GM23338 (cell line): ENCODE results near the gene HSD17B11. TPM values are rescaled to one million over a fixed set of nuclear protein-coding genes. Genes with fewer than 3 reads are reported as not detected.
"Not testable (repeated sequence)": the region's sequence is repeated elsewhere in the genome, so short reads cannot be mapped to it uniquely, and the experiment has no call there.

Source experiments
- ATAC-seq: fragments of 200-7000 bp; cut with Tn5 transposase; 3 replicates; pipeline ENCODE4 v1.9.1; 2020
- DNase-seq: peaks from one replicate; pipeline ENCODE4 v3.0.0-alpha.2; 2015; ENCODE audit warnings: low spot score
- H2AFZ ChIP-seq: fragments of 200-600 bp; sonication (generic); 2 replicates; pipeline ENCODE4 v1.8.0; 2016; ENCODE audit warnings: antibody characterized with exemption, mild to moderate bottlenecking, moderate library complexity
- H3F3A ChIP-seq: fragments of 200-600 bp; sonication (generic); replicated peaks from 2 replicates; pipeline ENCODE4 v1.8.0; 2017; ENCODE audit warnings: antibody characterized with exemption, mixed run types, low read depth
- H3K27ac ChIP-seq: fragments of 200-600 bp; sonication (generic); 2 replicates; pipeline ENCODE4 v1.6.1; 2016; ENCODE audit warnings: low read depth
- H3K27me3 ChIP-seq: fragments of 200-600 bp; sonication (generic); 2 replicates; pipeline ENCODE4 v1.8.0; 2016; ENCODE audit warnings: mild to moderate bottlenecking, mixed run types, moderate library complexity; ENCODE audit not compliant: insufficient read depth
- H3K36me3 ChIP-seq: fragments of 200-600 bp; sonication (generic); 2 replicates; pipeline ENCODE4 v1.8.0; 2016; ENCODE audit warnings: mild to moderate bottlenecking; ENCODE audit not compliant: insufficient read depth
- H3K4me1 ChIP-seq: fragments of 200-600 bp; sonication (generic); 2 replicates; pipeline ENCODE4 v1.8.0; 2016; ENCODE audit warnings: mild to moderate bottlenecking, moderate library complexity; ENCODE audit not compliant: insufficient read depth
- H3K4me2 ChIP-seq: fragments of 200-600 bp; sonication (generic); 2 replicates; pipeline ENCODE4 v1.7.1; 2017; ENCODE audit warnings: mixed run types
- H3K4me3 ChIP-seq: fragments of 200-600 bp; sonication (generic); 2 replicates; pipeline ENCODE4 v1.6.1; 2016; ENCODE audit warnings: mixed run types
- H3K79me2 ChIP-seq: fragments of 200-600 bp; sonication (generic); replicated peaks from 2 replicates; pipeline ENCODE4 v1.8.0; 2017; ENCODE audit warnings: mild to moderate bottlenecking; ENCODE audit not compliant: insufficient read depth
- H3K9me2 ChIP-seq: fragments of 200-600 bp; sonication (generic); 2 replicates; pipeline ENCODE4 v1.8.0; 2017; ENCODE audit not compliant: insufficient read depth
- H4K20me1 ChIP-seq: fragments of 200-600 bp; sonication (generic); replicated peaks from 2 replicates; pipeline ENCODE4 v1.8.0; 2017; ENCODE audit warnings: mild to moderate bottlenecking; ENCODE audit not compliant: insufficient read depth
- H3K27ac Mint-ChIP-seq: 2 replicates; pipeline ENCODE4 v1.8.0; 2020; ENCODE audit warnings: inconsistent platforms, mild to moderate bottlenecking, moderate library complexity, mixed read lengths
- H3K27me3 Mint-ChIP-seq: 3 replicates; pipeline ENCODE4 v1.8.0; 2022; ENCODE audit warnings: low read depth, mild to moderate bottlenecking, moderate library complexity, mixed read lengths, inconsistent platforms; ENCODE audit not compliant: insufficient read depth, poor library complexity
- H3K36me3 Mint-ChIP-seq: 3 replicates; pipeline ENCODE4 v1.8.0; 2021; ENCODE audit warnings: low read depth, mild to moderate bottlenecking, inconsistent platforms, moderate library complexity, mixed read lengths
- H3K4me1 Mint-ChIP-seq: 3 replicates; pipeline ENCODE4 v1.8.0; 2020; ENCODE audit warnings: mild to moderate bottlenecking, inconsistent platforms, mixed read lengths
- H3K4me3 Mint-ChIP-seq: 3 replicates; pipeline ENCODE4 v1.8.0; 2021; ENCODE audit warnings: moderate library complexity, mild to moderate bottlenecking, inconsistent platforms, mixed read lengths
- H3K9me3 Mint-ChIP-seq: 3 replicates; pipeline ENCODE4 v1.8.0; 2020; ENCODE audit warnings: moderate library complexity, mild to moderate bottlenecking, inconsistent platforms, mixed read lengths
- CREB1 ChIP-seq: fragments of 250-450 bp; sonication (Bioruptor Pico); IDR thresholded peaks from 2 replicates; pipeline ENCODE4 v1.5.0; 2020; ENCODE audit warnings: low read depth, mild to moderate bottlenecking, moderate library complexity
- CTCF ChIP-seq, 2 experiments: fragments of 200-600 bp in 1 of 2; sonication (generic) in 1 of 2; conservative IDR thresholded peaks; 2 replicates each; pipeline versions ENCODE4 v1.5.1 to v1.6.1; 2016 to 2017; ENCODE audit warnings: antibody characterized with exemption in 2 of 2, low read depth in 2 of 2, mild to moderate bottlenecking in 2 of 2, moderate library complexity in 1 of 2
- EZH2 ChIP-seq: fragments of 200-600 bp; sonication (generic); IDR thresholded peaks from one replicate; pipeline ENCODE4 v1.8.0; 2017; ENCODE audit warnings: antibody characterized with exemption, mild to moderate bottlenecking, low read depth; ENCODE audit not compliant: unreplicated experiment
- EZH2phosphoT487 ChIP-seq: fragments of 200-600 bp; sonication (generic); IDR thresholded peaks from one replicate; pipeline ENCODE4 v1.8.1; 2018; ENCODE audit warnings: antibody characterized with exemption; ENCODE audit not compliant: unreplicated experiment
- JUNB ChIP-seq: IDR thresholded peaks from one replicate; pipeline ENCODE4 v1.6.1; 2016; ENCODE audit warnings: antibody characterized with exemption; ENCODE audit not compliant: unreplicated experiment
- NANOG ChIP-seq: IDR thresholded peaks from 2 replicates; pipeline ENCODE4 v1.6.1; 2016; ENCODE audit warnings: antibody characterized with exemption, borderline replicate concordance
- POLR2AphosphoS5 ChIP-seq: IDR thresholded peaks from 2 replicates; pipeline ENCODE4 v1.6.1; 2016; ENCODE audit warnings: antibody characterized with exemption, low read depth
- STAT1 ChIP-seq: IDR thresholded peaks from one replicate; pipeline ENCODE4 v1.6.1; 2016; ENCODE audit warnings: antibody characterized with exemption; ENCODE audit not compliant: unreplicated experiment
- ZNF114 ChIP-seq: fragments of 250-450 bp; sonication (Bioruptor Pico); IDR thresholded peaks from 2 replicates; pipeline ENCODE4 v1.5.0; 2020; ENCODE audit warnings: mild to moderate bottlenecking, moderate library complexity
- ZNF331 ChIP-seq: fragments of 250-450 bp; sonication (Bioruptor Pico); IDR thresholded peaks from 2 replicates; pipeline ENCODE4 v1.5.0; 2020; ENCODE audit warnings: low read depth, mild to moderate bottlenecking, moderate library complexity
- polyA plus RNA-seq: library from polyadenylated mRNA; unstranded; fragments of >200 nt; fragmentation: Nextera tagmentation; extraction: Ambion mirVana; gene quantifications from 2 replicates; pipeline ENCODE4 v1.2.1, GENCODE V29; 2016
- total RNA-seq: library from RNA; depleted of rRNA; stranded (reverse); fragments of >200 nt; shearing (Covaris generic); gene quantifications from 2 replicates; pipeline ENCODE4 v1.2.3, GENCODE V29; 2014
- TF ChIP-seq, protein P1 (sequence below): fragments of 250-450 bp; sonication (Bioruptor Pico); IDR thresholded peaks from 2 replicates; pipeline ENCODE4 v1.5.0; 2020; ENCODE audit warnings: mild to moderate bottlenecking, moderate library complexity
- TF ChIP-seq, protein P2 (sequence below): IDR thresholded peaks from one replicate; pipeline ENCODE4 v1.6.1; 2018; ENCODE audit warnings: antibody characterized with exemption; ENCODE audit not compliant: unreplicated experiment

The HSD17B11 gene
- total and polyA plus RNA-seq, 2 experiments from 2014 or later: 9.7 to 14.8 TPM

DNA sequence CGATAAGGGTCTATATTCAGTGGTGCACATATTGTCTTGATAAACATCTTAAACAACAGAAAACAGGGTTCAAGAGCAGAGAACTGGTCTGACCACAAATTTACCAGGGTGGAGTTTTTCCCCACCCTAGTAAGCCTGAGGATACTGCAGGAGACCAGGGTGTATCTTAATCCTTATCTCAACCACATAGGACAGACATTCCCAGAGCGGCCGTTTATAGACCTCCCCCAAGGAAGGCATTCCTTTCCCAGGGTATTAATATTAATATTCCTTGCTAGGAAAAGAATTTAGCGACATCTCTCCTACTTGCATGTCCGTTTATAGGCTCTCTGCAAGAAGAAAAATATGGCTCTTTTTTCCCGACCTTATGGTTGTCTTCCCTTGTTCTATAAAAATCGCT, 97.1 kb downstream of the HSD17B11 start:
- not testable (repeated sequence) for H3K36me3 ChIP-seq, H3K27ac Mint-ChIP-seq, H3K4me1 ChIP-seq, H3K9me2 ChIP-seq, H3K4me3 ChIP-seq, DNase-seq, H3K27me3 Mint-ChIP-seq, ATAC-seq, H3K27ac ChIP-seq, H3F3A ChIP-seq, H3K4me3 Mint-ChIP-seq, H3K4me2 ChIP-seq, H3K79me2 ChIP-seq, H3K36me3 Mint-ChIP-seq, H2AFZ ChIP-seq, H3K4me1 Mint-ChIP-seq, H4K20me1 ChIP-seq, H3K27me3 ChIP-seq
- H3K9me3 Mint-ChIP-seq: peaks cover 14% of the 10 kb centered on the region

- no peaks in the 10 kb centered on the region for H3K4me1 ChIP-seq
- no peak overlapping the region for H3K4me3 ChIP-seq
- H3K36me3 ChIP-seq: peaks cover 2% of the 10 kb centered on the region; the same call in 1 of the 2 replicates
- no peak overlapping the region for H3K27ac ChIP-seq
- no peaks in the 10 kb centered on the region for H3F3A ChIP-seq
- H3K9me2 ChIP-seq: peaks cover 4% of the 10 kb centered on the region; the same call in 1 of the 2 replicates
- no peaks in the 10 kb centered on the region for H3K79me2 ChIP-seq
- H3K27me3 ChIP-seq: no peaks in the 10 kb centered on the region
- H3K36me3 Mint-ChIP-seq: peaks cover 25% of the 10 kb centered on the region
- peaks cover 50% of the 10 kb centered on the region for H3K9me3 Mint-ChIP-seq
- no peaks in the 10 kb centered on the region for H3K4me1 Mint-ChIP-seq
- H2AFZ ChIP-seq: no peak overlapping the region
- H3K4me2 ChIP-seq: no peak overlapping the region
- H4K20me1 ChIP-seq: no peaks in the 10 kb centered on the region
- no peak overlapping the region for H3K4me3 Mint-ChIP-seq
- DNase-seq: no peak
- H3K27ac Mint-ChIP-seq: no peak overlapping the region
- no peak for ATAC-seq
- no peaks in the 10 kb centered on the region for H3K27me3 Mint-ChIP-seq
- TF ChIP-seq CTCF (conservative IDR thresholded peaks at IDR 0.05; ENCODE audit: low read depth in 2 of 2) (no peak), ZNF331 (CRISPR knock-in tag) (no peak), EZH2 (no peak), ZNF114 (CRISPR knock-in tag) (no peak), EZH2phosphoT487 (no peak), CREB1 (CRISPR knock-in tag) (no peak), POLR2AphosphoS5 (no peak), STAT1 (no peak), JUNB (no peak), NANOG (no peak)
- TF ChIP-seq, protein P1, sequence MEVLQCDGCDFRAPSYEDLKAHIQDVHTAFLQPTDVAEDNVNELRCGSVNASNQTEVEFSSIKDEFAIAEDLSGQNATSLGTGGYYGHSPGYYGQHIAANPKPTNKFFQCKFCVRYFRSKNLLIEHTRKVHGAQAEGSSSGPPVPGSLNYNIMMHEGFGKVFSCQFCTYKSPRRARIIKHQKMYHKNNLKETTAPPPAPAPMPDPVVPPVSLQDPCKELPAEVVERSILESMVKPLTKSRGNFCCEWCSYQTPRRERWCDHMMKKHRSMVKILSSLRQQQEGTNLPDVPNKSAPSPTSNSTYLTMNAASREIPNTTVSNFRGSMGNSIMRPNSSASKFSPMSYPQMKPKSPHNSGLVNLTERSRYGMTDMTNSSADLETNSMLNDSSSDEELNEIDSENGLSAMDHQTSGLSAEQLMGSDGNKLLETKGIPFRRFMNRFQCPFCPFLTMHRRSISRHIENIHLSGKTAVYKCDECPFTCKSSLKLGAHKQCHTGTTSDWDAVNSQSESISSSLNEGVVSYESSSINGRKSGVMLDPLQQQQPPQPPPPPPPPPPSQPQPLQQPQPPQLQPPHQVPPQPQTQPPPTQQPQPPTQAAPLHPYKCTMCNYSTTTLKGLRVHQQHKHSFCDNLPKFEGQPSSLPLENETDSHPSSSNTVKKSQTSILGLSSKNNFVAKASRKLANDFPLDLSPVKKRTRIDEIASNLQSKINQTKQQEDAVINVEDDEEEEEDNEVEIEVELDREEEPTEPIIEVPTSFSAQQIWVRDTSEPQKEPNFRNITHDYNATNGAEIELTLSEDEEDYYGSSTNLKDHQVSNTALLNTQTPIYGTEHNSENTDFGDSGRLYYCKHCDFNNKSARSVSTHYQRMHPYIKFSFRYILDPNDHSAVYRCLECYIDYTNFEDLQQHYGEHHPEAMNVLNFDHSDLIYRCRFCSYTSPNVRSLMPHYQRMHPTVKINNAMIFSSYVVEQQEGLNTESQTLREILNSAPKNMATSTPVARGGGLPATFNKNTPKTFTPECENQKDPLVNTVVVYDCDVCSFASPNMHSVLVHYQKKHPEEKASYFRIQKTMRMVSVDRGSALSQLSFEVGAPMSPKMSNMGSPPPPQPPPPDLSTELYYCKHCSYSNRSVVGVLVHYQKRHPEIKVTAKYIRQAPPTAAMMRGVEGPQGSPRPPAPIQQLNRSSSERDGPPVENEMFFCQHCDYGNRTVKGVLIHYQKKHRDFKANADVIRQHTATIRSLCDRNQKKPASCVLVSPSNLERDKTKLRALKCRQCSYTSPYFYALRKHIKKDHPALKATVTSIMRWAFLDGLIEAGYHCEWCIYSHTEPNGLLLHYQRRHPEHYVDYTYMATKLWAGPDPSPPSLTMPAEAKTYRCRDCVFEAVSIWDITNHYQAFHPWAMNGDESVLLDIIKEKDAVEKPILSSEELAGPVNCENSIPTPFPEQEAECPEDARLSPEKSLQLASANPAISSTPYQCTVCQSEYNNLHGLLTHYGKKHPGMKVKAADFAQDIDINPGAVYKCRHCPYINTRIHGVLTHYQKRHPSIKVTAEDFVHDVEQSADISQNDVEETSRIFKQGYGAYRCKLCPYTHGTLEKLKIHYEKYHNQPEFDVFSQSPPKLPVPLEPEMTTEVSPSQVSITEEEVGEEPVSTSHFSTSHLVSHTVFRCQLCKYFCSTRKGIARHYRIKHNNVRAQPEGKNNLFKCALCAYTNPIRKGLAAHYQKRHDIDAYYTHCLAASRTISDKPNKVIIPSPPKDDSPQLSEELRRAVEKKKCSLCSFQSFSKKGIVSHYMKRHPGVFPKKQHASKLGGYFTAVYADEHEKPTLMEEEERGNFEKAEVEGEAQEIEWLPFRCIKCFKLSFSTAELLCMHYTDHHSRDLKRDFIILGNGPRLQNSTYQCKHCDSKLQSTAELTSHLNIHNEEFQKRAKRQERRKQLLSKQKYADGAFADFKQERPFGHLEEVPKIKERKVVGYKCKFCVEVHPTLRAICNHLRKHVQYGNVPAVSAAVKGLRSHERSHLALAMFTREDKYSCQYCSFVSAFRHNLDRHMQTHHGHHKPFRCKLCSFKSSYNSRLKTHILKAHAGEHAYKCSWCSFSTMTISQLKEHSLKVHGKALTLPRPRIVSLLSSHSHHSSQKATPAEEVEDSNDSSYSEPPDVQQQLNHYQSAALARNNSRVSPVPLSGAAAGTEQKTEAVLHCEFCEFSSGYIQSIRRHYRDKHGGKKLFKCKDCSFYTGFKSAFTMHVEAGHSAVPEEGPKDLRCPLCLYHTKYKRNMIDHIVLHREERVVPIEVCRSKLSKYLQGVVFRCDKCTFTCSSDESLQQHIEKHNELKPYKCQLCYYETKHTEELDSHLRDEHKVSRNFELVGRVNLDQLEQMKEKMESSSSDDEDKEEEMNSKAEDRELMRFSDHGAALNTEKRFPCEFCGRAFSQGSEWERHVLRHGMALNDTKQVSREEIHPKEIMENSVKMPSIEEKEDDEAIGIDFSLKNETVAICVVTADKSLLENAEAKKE: no peak
- TF ChIP-seq, protein P2, sequence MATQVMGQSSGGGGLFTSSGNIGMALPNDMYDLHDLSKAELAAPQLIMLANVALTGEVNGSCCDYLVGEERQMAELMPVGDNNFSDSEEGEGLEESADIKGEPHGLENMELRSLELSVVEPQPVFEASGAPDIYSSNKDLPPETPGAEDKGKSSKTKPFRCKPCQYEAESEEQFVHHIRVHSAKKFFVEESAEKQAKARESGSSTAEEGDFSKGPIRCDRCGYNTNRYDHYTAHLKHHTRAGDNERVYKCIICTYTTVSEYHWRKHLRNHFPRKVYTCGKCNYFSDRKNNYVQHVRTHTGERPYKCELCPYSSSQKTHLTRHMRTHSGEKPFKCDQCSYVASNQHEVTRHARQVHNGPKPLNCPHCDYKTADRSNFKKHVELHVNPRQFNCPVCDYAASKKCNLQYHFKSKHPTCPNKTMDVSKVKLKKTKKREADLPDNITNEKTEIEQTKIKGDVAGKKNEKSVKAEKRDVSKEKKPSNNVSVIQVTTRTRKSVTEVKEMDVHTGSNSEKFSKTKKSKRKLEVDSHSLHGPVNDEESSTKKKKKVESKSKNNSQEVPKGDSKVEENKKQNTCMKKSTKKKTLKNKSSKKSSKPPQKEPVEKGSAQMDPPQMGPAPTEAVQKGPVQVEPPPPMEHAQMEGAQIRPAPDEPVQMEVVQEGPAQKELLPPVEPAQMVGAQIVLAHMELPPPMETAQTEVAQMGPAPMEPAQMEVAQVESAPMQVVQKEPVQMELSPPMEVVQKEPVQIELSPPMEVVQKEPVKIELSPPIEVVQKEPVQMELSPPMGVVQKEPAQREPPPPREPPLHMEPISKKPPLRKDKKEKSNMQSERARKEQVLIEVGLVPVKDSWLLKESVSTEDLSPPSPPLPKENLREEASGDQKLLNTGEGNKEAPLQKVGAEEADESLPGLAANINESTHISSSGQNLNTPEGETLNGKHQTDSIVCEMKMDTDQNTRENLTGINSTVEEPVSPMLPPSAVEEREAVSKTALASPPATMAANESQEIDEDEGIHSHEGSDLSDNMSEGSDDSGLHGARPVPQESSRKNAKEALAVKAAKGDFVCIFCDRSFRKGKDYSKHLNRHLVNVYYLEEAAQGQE: no peak
Observed at GRCh38 chr4:87286970-87287369, 104.0 kb downstream of the HSD17B11 start.
